ENCODE data around the gene ZBTB14.

ZBTB14 gene

DNA sequence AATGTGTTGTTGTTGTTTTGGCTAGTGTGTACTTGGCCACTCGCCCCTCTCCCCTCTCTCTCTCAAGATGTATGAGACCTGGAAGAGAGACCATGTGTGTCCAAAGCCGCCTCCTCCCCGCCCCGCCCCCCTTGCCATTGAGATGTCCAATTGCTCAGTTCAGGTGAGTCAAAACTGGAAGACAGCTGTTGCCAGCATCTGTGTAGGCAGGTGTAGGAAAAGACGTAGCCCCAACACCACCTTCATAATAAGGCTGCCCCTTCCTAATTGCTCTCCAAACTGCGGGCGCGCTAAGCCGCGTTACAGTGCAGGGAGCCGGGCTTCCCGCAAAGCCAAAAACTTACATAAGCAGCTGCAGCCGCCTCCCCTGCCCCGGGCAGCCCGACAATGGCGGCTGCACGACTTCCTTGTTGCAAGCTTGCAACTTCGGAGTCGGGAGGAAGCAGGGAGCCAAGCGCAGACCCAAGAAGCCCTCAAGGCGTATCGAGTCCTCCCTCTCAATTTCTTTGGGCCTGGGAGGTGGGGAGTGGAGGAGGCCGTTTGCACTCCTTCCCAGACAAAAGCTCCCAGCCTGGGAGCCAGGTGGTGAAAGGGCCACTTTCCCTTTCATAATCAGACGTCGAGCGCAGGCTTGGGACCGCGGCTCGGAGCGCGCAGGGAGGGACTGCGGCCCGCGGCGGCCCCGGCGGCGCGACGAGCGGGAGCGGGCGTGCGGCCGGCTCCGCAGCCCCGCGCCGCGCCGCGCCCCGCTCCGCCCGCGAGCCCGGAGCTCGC lies 882 bp downstream of the ZBTB14 start:
- in situ Hi-C loops (cut with MboI; ENCODE audit: low sequenced_read_pairs) = no loop called here

DNA sequence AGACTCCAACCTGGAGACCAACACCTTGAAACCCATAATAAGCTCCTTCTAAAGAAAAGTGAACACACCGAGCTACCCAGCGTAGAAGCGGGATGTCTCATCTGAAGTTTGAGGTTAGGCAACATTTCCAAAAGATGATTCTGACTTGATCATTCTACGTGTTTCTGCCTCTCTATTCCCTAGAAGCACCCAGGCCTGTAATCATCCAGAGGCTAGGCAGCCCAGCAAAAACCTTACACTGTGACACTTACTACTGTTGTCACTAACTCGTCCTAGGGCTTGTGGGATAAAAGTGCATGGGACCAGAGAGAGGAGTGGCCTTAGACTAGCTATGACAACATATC lies 1.4 kb downstream of the ZBTB14 start:
- in situ Hi-C loops (cut with MboI; ENCODE audit: low sequenced_read_pairs) = no loop called here

DNA sequence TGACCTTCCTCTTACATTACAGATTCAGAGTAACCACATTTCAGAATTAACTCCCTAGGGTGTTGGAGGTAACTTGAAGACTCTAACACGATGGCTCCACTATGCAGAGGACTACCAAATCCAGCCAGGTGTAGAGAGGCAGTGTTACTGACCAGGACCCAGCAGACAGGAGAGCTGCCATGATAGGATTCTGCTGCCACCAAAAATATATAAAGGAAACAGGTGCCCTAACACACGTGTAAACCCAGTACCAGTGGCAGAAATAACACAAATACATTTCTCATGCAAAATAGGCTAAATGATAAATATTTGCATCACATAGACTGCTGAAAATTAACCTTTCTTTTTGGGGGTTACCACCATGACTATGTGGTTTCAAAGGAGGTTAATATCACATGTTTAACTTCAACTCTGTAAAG lies 7.0 kb downstream of the ZBTB14 start:
- in situ Hi-C loops (cut with MboI; ENCODE audit: low sequenced_read_pairs) = no loop called here

GRCh38 chr18:5287854-5288253 lies 7.7 kb downstream of the ZBTB14 start:
- in situ Hi-C loops (cut with MboI; ENCODE audit: low sequenced_read_pairs) = no loop called here

GRCh38 chr18:5286525-5286924 lies 9.0 kb downstream of the ZBTB14 start:
- in situ Hi-C loops (cut with MboI; ENCODE audit: low sequenced_read_pairs) = no loop called here

- in situ Hi-C loops (cut with MboI; ENCODE audit: low sequenced_read_pairs) = no loop called here
Measured at GRCh38 chr18:5285326-5285725, 10.2 kb downstream of the ZBTB14 start.

GRCh38 chr18:5284808-5285207 lies 10.7 kb downstream of the ZBTB14 start:
- in situ Hi-C loops (cut with MboI; ENCODE audit: low sequenced_read_pairs) = no loop called here

GRCh38 chr18:5282770-5283169 lies 12.8 kb downstream of the ZBTB14 start:
- in situ Hi-C loops (cut with MboI; ENCODE audit: low sequenced_read_pairs) = no loop called here

DNA sequence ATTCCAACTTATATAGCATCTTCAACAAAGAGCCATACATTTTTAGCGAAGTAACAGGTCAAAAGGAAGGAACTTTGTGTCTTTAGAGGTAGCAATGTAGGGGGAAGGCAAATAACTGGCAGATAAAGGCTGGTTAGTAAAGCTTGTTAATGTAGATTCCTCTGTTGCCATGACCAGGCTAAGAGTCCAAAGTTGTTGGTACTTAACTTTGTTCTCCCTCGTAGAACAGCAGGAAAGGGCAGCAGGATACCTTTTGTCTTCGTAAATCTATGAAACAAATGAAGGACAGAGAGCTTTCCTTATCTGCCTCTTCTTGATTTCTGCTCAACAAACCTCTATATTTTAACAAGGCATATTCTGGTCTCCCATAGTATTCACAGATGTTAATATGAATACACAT lies 18.6 kb downstream of the ZBTB14 start:
- in situ Hi-C loops (cut with MboI; ENCODE audit: low sequenced_read_pairs) = no loop called here

DNA sequence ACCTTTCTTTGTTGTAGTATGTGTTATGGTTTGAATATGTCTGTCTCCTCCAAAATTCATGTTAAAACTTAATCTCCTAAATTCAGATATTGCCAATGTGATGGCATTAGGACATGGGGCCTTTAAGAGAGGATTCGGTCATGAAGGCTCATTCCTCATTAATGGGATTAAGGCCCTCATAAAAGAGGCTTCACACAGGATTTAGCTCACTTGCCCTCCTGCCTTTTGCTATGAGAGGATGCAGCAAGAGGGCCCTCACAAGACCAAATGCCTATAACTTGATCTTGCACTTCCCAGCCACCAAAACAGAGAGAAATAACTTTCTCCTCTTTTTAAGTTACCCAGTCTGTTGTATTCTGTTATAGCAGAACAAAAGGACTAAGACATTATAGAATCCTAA lies 19.7 kb downstream of the ZBTB14 start:
- in situ Hi-C loops (cut with MboI; ENCODE audit: low sequenced_read_pairs) = no loop called here

GRCh38 chr18:5268874-5269273 lies 26.7 kb downstream of the ZBTB14 start:
- in situ Hi-C loops (cut with MboI; ENCODE audit: low sequenced_read_pairs) = no loop called here

GRCh38 chr18:5266721-5267120 lies 28.8 kb downstream of the ZBTB14 start:
- in situ Hi-C loops (cut with MboI; ENCODE audit: low sequenced_read_pairs) = no loop called here

DNA sequence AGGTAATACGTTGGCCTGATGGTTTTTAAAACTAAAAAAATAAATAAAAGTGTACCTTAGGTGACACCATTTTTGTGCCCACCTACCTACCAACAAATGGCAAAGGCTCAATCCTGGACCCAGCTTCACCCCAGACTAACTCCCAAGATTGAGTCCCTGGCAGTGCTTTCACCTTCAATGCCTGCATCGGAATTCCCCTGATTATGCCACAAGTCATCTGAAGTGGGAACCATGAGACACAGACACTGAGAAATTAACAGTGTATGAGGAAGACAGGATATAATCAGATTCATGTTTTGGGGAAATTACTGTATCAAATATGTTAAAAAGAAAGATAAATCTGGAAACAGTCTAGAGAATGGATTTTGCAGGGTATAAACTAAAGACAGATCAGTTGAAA lies 41.6 kb downstream of the ZBTB14 start:
- in situ Hi-C loops (cut with MboI; ENCODE audit: low sequenced_read_pairs) = no loop called here

DNA sequence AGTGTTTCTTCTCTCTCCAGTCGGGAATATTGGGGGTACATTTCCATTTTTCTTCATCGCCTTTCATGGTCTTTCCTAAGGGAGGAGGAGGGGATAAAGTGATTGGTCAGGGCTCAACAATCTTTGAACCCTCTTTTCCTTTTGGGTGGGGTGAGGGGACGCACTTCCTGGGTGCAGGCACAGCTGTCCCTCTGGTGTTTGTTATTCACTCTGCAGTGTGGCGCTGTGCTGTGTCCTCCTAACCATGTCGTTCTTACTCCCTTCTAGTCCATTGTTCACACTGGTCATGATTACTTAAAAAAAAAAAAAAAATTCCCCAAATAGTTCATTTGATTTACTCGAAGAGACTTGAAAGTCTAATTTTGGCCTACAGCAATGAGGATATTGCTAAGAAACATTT lies 44.4 kb downstream of the ZBTB14 start:
- in situ Hi-C loops (cut with MboI; ENCODE audit: low sequenced_read_pairs) = no loop called here

GRCh38 chr18:5250603-5251002 lies 44.9 kb downstream of the ZBTB14 start:
- in situ Hi-C loops (cut with MboI; ENCODE audit: low sequenced_read_pairs) = no loop called here

- in situ Hi-C loops (cut with MboI; ENCODE audit: low sequenced_read_pairs) = no loop called here
Measured at GRCh38 chr18:5244941-5245340, 50.6 kb downstream of the ZBTB14 start.

- in situ Hi-C loops (cut with MboI; ENCODE audit: low sequenced_read_pairs) = no loop called here
Measured at GRCh38 chr18:5239447-5239846, 56.1 kb downstream of the ZBTB14 start.

Measured in HL-60/S4 treated with retinoic acid at 250 ng/mL for 4 days and 3 days (cell line).